Endothelial cell (in vitro differentiated cells): ENCODE measurements around the gene KRTAP9-3. TPM values are rescaled to one million over a fixed set of nuclear protein-coding genes. Genes with fewer than 3 reads are reported as not detected.
"Not testable (repeated sequence)": the region's sequence is repeated elsewhere in the genome, so short reads cannot be mapped to it uniquely, and the experiment has no call there.

ENCODE experiments used
- DNase-seq: peaks from one replicate; pipeline ENCODE4 v3.0.0; 2021; ENCODE audit warnings: low spot score
- H3K27ac Mint-ChIP-seq: one replicate; pipeline ENCODE4 v1.8.0; 2021; ENCODE audit warnings: mixed read lengths, inconsistent platforms; ENCODE audit not compliant: unreplicated experiment
- H3K27me3 Mint-ChIP-seq: one replicate; pipeline ENCODE4 v1.8.0; 2021; ENCODE audit warnings: mild to moderate bottlenecking, moderate library complexity, mixed read lengths, inconsistent platforms; ENCODE audit not compliant: unreplicated experiment
- H3K36me3 Mint-ChIP-seq: one replicate; pipeline ENCODE4 v1.8.0; 2021; ENCODE audit warnings: mild to moderate bottlenecking, low read depth, mixed read lengths, inconsistent platforms; ENCODE audit not compliant: unreplicated experiment
- H3K4me1 Mint-ChIP-seq: one replicate; pipeline ENCODE4 v1.8.0; 2021; ENCODE audit warnings: mild to moderate bottlenecking, mixed read lengths, inconsistent platforms; ENCODE audit not compliant: unreplicated experiment
- H3K4me3 Mint-ChIP-seq: one replicate; pipeline ENCODE4 v1.8.0; 2021; ENCODE audit warnings: mild to moderate bottlenecking, mixed read lengths, inconsistent platforms; ENCODE audit not compliant: unreplicated experiment
- H3K9me3 Mint-ChIP-seq: one replicate; pipeline ENCODE4 v1.8.0; 2021; ENCODE audit warnings: mixed read lengths, inconsistent platforms; ENCODE audit not compliant: unreplicated experiment
- CTCF ChIP-seq: fragments of 200-600 bp; sonication (generic); IDR thresholded peaks from one replicate; pipeline ENCODE4 v1.5.0; 2021; ENCODE audit warnings: antibody characterized with exemption; ENCODE audit not compliant: unreplicated experiment
- total RNA-seq: library from RNA; stranded (reverse); fragmentation: NEBNext Ultra II Directional; extraction: Animal tissue kit (Norgen Biotek cat#: 25700); gene quantifications from one replicate; pipeline ENCODE4 v1.2.1, GENCODE V29; 2021; ENCODE audit not compliant: unreplicated experiment

The KRTAP9-3 gene
- total RNA-seq, 1 donor from 2014 or later = not detected

- H3K36me3 Mint-ChIP-seq = no peaks in the 10 kb centered on the region
- no peaks in the 10 kb centered on the region for H3K4me1 Mint-ChIP-seq
- no peaks in the 10 kb centered on the region for H3K27me3 Mint-ChIP-seq
- DNase-seq = no peak
- no peak overlapping the region for H3K27ac Mint-ChIP-seq
- no peaks in the 10 kb centered on the region for H3K9me3 Mint-ChIP-seq
- no peak overlapping the region for H3K4me3 Mint-ChIP-seq
- TF ChIP-seq CTCF = no peak
These were observed 39.6 kb downstream of the KRTAP9-3 start for GRCh38 chr17:41271858-41272257.

GRCh38 chr17:41275648-41276190 is 43.5 kb downstream of the KRTAP9-3 start, which contains the start of gene KRTAP9-7:
KRTAP9-7 (plus strand) TSS chr17:41275698; CDS start chr17:41275698, 0 bp downstream.
- not testable (repeated sequence) for H3K9me3 Mint-ChIP-seq, H3K36me3 Mint-ChIP-seq, H3K4me3 Mint-ChIP-seq, H3K4me1 Mint-ChIP-seq, DNase-seq, H3K27me3 Mint-ChIP-seq, H3K27ac Mint-ChIP-seq

GRCh38 chr17:41278176-41278955 is 46.1 kb downstream of the KRTAP9-3 start:
- no peaks in the 10 kb centered on the region for H3K27me3 Mint-ChIP-seq
- DNase-seq = no peak
- H3K36me3 Mint-ChIP-seq = no peaks in the 10 kb centered on the region
- TF ChIP-seq CTCF = no peak
- no peak overlapping the region for H3K27ac Mint-ChIP-seq
- no peaks in the 10 kb centered on the region for H3K4me1 Mint-ChIP-seq
- no peak overlapping the region for H3K4me3 Mint-ChIP-seq
- no peaks in the 10 kb centered on the region for H3K9me3 Mint-ChIP-seq

Other genes starting within 250 kb of the KRTAP9-3 start
- not detected for gene KRT40, start 248.1 kb upstream of the KRTAP9-3 start, total RNA-seq
- not detected for gene KRTAP3-3, start 238.3 kb upstream of the KRTAP9-3 start, total RNA-seq
- gene KRTAP3-2, start 232.5 kb upstream of the KRTAP9-3 start, total RNA-seq = not detected
- not detected for gene KRTAP3-1, start 223.3 kb upstream of the KRTAP9-3 start, total RNA-seq
- gene KRTAP1-5, start 205.2 kb upstream of the KRTAP9-3 start, total RNA-seq = not detected
- not detected for gene KRTAP1-4, start 202.3 kb upstream of the KRTAP9-3 start, total RNA-seq
- not detected for gene KRTAP1-3, start 197.6 kb upstream of the KRTAP9-3 start, total RNA-seq
- not detected for gene KRTAP1-1, start 191.0 kb upstream of the KRTAP9-3 start, total RNA-seq
- gene KRTAP2-1, start 185.1 kb upstream of the KRTAP9-3 start, total RNA-seq = not detected
- gene KRTAP2-2, start 177.2 kb upstream of the KRTAP9-3 start, total RNA-seq = not detected
- not detected for gene KRTAP2-3, start 172.3 kb upstream of the KRTAP9-3 start, total RNA-seq
- gene KRTAP2-4, start 166.6 kb upstream of the KRTAP9-3 start, total RNA-seq = not detected
- not detected for gene KRTAP4-7, start 148.3 kb upstream of the KRTAP9-3 start, total RNA-seq
- not detected for gene KRTAP4-8, start 134.3 kb upstream of the KRTAP9-3 start, total RNA-seq
- not detected for gene KRTAP4-16, start 130.2 kb upstream of the KRTAP9-3 start, total RNA-seq
- gene KRTAP4-9, start 127.1 kb upstream of the KRTAP9-3 start, total RNA-seq = not detected
- not detected for gene KRTAP4-11, start 114.1 kb upstream of the KRTAP9-3 start, total RNA-seq
- not detected for gene KRTAP4-12, start 108.3 kb upstream of the KRTAP9-3 start, total RNA-seq
- gene KRTAP4-6, start 91.9 kb upstream of the KRTAP9-3 start, total RNA-seq = not detected
- not detected for gene KRTAP4-5, start 82.6 kb upstream of the KRTAP9-3 start, total RNA-seq
- not detected for gene KRTAP4-4, start 71.7 kb upstream of the KRTAP9-3 start, total RNA-seq
- not detected for gene KRTAP4-3, start 64.2 kb upstream of the KRTAP9-3 start, total RNA-seq
- not detected for gene KRTAP4-2, start 54.2 kb upstream of the KRTAP9-3 start, total RNA-seq
- not detected for gene KRTAP4-1, start 47.5 kb upstream of the KRTAP9-3 start, total RNA-seq
- not detected for gene KRTAP9-1, start 42.6 kb upstream of the KRTAP9-3 start, total RNA-seq
- gene KRTAP9-2, start 5.8 kb upstream of the KRTAP9-3 start, total RNA-seq = not detected
- not detected for gene KRTAP9-8, start 5.5 kb downstream of the KRTAP9-3 start, total RNA-seq
- not detected for gene KRTAP9-4, start 17.2 kb downstream of the KRTAP9-3 start, total RNA-seq
- not detected for gene KRTAP9-9, start 22.9 kb downstream of the KRTAP9-3 start, total RNA-seq
- gene KRTAP9-6, start 32.9 kb downstream of the KRTAP9-3 start, total RNA-seq = not detected
- gene KRTAP9-7, start 43.2 kb downstream of the KRTAP9-3 start, total RNA-seq = not detected
- not detected for gene KRTAP29-1, start 70.4 kb downstream of the KRTAP9-3 start, total RNA-seq
- not detected for gene KRTAP16-1, start 76.9 kb downstream of the KRTAP9-3 start, total RNA-seq
- gene KRTAP17-1, start 83.3 kb downstream of the KRTAP9-3 start, total RNA-seq = not detected
- not detected for gene KRT33A, start 118.4 kb downstream of the KRTAP9-3 start, total RNA-seq
- not detected for gene KRT33B, start 137.4 kb downstream of the KRTAP9-3 start, total RNA-seq
- gene KRT34, start 149.9 kb downstream of the KRTAP9-3 start, total RNA-seq = not detected
- gene KRT31, start 165.2 kb downstream of the KRTAP9-3 start, total RNA-seq = not detected
- not detected for gene KRT37, start 192.1 kb downstream of the KRTAP9-3 start, total RNA-seq
- not detected for gene KRT38, start 208.5 kb downstream of the KRTAP9-3 start, total RNA-seq
- gene KRT32, start 234.9 kb downstream of the KRTAP9-3 start, total RNA-seq = not detected
- gene KRT35, start 248.7 kb downstream of the KRTAP9-3 start, total RNA-seq = not detected